Esophagus muscularis mucosa (tissue), 4 donors: Measurements from ENCODE around the gene TRDMT1. TPM values are rescaled to one million over a fixed set of nuclear protein-coding genes. Genes with fewer than 3 reads are reported as not detected.

Experiments used
- DNase-seq: peaks from one replicate; pipeline ENCODE4 v3.0.0-alpha.2; 2017; ENCODE audit errors: extremely low spot score
- H3K27ac ChIP-seq, 4 donors: fragments of 200-600 bp; sonication (generic); replicated peaks in 1 of 4; 1 replicate in 3 of 4; 2 replicates in 1 of 4; pipeline ENCODE4 v1.5.1; 2016 to 2019; ENCODE audit warnings: mild to moderate bottlenecking in 1 of 4
- H3K27me3 ChIP-seq, 4 donors: fragments of 200-600 bp; sonication (generic); one replicate each; pipeline versions ENCODE4 v1.5.1 to v1.6.0; 2016 to 2019
- H3K36me3 ChIP-seq, 4 donors: fragments of 200-600 bp; sonication (generic); one replicate each; pipeline ENCODE4 v1.5.1; 2016 to 2019
- H3K4me1 ChIP-seq, 4 donors: fragments of 200-600 bp; sonication (generic); one replicate each; pipeline ENCODE4 v1.5.1; 2016 to 2019
- H3K4me3 ChIP-seq, 4 donors: fragments of 200-600 bp; sonication (generic); 1 replicate in 2 of 4; 2 replicates in 2 of 4; pipeline ENCODE4 v1.5.1; 2016 to 2019; ENCODE audit warnings: mild to moderate bottlenecking in 4 of 4, moderate library complexity in 1 of 4
- H3K9me3 ChIP-seq, 4 donors: fragments of 200-600 bp; sonication (generic); 1 replicate in 3 of 4; 2 replicates in 1 of 4; pipeline ENCODE4 v1.5.1; 2016 to 2019
- EP300 ChIP-seq: sonication (generic); formaldehyde crosslinking; IDR thresholded peaks from one replicate; pipeline ENCODE4 v1.6.1; 2017; ENCODE audit warnings: antibody characterized with exemption
- POLR2A ChIP-seq: fragments of 450-650 bp; IDR thresholded peaks from one replicate; pipeline ENCODE4 v1.6.1; 2017; ENCODE audit warnings: antibody characterized with exemption, moderate library complexity, mild to moderate bottlenecking, low read depth
- POLR2AphosphoS5 ChIP-seq, 2 donors: sonication (generic); formaldehyde crosslinking; IDR thresholded peaks; one replicate each; pipeline ENCODE4 v1.6.1; 2017; ENCODE audit warnings: antibody characterized with exemption in 2 of 2
- WGBS: methylation state at CpG from one replicate; pipeline ENCODE4 v1.1.5; 2018; 5-methylcytosine and 5-hydroxymethylcytosine counted together
- intact Hi-C: fragments of 100-400 bp; cut with DNase I; formaldehyde crosslinking; loops from one replicate; pipeline ENCODE4 v1.15.1; 2023
- total RNA-seq, 4 donors: library from RNA; depleted of rRNA; stranded (reverse); fragments of >200 nt; gene quantifications; one replicate each; pipeline versions ENCODE4 v1.1.0 to v1.2.1, GENCODE V29; 2016
- TF ChIP-seq, protein P1 (sequence below), 3 experiments: fragments of 200-600 bp in 2 of 3; fragments of 450-650 bp in 1 of 3; sonication (generic) in 2 of 3; IDR thresholded peaks; one replicate each; pipeline ENCODE4 v1.5.1; 2017 to 2019; ENCODE audit warnings: antibody characterized with exemption in 3 of 3, mild to moderate bottlenecking in 2 of 3, moderate library complexity in 1 of 3

TRDMT1 gene
- total RNA-seq, 4 donors from 2014 or later = 4.8 to 5.8 (median 5.5) TPM

DNA sequence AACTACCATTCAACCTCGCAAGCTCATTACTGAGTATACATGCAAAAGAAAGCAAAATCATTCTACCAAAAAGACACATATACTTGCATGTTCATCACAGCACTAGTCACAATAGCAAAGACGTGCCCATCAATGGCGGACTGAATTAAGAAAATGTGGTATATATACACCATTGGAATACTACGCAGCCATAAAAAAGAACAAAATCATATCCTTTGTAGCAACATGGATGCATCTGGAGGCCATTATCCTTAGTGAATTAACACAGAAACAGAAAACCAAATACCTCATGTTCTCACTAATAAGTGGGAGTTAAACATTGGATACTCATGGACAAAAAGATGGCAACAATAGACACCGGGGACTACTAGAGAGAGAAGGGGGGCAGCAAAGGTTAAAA, 6.4 kb downstream of the TRDMT1 start:
- H3K27ac ChIP-seq = no peak overlapping the region
- no peaks in the 10 kb centered on the region for H3K36me3 ChIP-seq
- no peak for DNase-seq
- no peak overlapping the region for H3K4me3 ChIP-seq
- TF ChIP-seq POLR2A (no peak), POLR2AphosphoS5 (IDR thresholded peaks at IDR 0.05) (no peak), EP300 (no peak)
- TF ChIP-seq, protein P1, sequence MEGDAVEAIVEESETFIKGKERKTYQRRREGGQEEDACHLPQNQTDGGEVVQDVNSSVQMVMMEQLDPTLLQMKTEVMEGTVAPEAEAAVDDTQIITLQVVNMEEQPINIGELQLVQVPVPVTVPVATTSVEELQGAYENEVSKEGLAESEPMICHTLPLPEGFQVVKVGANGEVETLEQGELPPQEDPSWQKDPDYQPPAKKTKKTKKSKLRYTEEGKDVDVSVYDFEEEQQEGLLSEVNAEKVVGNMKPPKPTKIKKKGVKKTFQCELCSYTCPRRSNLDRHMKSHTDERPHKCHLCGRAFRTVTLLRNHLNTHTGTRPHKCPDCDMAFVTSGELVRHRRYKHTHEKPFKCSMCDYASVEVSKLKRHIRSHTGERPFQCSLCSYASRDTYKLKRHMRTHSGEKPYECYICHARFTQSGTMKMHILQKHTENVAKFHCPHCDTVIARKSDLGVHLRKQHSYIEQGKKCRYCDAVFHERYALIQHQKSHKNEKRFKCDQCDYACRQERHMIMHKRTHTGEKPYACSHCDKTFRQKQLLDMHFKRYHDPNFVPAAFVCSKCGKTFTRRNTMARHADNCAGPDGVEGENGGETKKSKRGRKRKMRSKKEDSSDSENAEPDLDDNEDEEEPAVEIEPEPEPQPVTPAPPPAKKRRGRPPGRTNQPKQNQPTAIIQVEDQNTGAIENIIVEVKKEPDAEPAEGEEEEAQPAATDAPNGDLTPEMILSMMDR (IDR thresholded peaks at IDR 0.05) = no peak
- peaks cover 6 to 13% (median 12%) of the 10 kb centered on the region in 4 donors for H3K4me1 ChIP-seq
- no peaks in the 10 kb centered on the region for H3K27me3 ChIP-seq
- H3K9me3 ChIP-seq = no peaks in the 10 kb centered on the region
- intact Hi-C loops = no loop called here
- 97% methylated on average over 4 of the region's 5 CpGs for WGBS

DNA sequence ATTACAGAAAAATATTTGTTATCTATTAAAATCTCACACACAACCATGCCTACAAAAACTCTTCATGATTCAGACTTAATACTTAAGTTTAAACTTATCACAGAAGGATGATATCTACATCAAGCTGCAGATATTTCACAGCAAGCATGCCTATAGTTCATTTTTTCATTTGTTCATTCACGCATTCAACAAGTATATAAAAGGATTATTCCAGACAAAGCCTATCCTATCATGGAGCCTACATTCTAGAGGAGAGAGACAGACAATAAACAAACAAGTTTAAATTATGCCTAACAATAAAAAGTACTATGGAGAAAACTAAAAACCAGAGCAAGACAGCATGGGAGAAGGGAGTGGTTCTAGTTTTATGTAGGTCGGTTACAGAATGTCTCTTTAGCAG, 10.9 kb downstream of the TRDMT1 start:
- no peak overlapping the region for H3K27ac ChIP-seq
- TF ChIP-seq EP300 = no peak
- TF ChIP-seq POLR2A = no peak
- no peak for TF ChIP-seq POLR2AphosphoS5 (IDR thresholded peaks at IDR 0.05)
- TF ChIP-seq, protein P1 (IDR thresholded peaks at IDR 0.05) = no peak
- no peaks in the 10 kb centered on the region for H3K36me3 ChIP-seq
- no peak for DNase-seq
- intact Hi-C loops = no loop called here
- no peaks in the 10 kb centered on the region for H3K27me3 ChIP-seq
- no peaks in the 10 kb centered on the region for H3K4me1 ChIP-seq
- H3K9me3 ChIP-seq = no peaks in the 10 kb centered on the region
- 91% methylated on average over 2 of the region's 2 CpGs for WGBS
- no peak overlapping the region for H3K4me3 ChIP-seq

DNA sequence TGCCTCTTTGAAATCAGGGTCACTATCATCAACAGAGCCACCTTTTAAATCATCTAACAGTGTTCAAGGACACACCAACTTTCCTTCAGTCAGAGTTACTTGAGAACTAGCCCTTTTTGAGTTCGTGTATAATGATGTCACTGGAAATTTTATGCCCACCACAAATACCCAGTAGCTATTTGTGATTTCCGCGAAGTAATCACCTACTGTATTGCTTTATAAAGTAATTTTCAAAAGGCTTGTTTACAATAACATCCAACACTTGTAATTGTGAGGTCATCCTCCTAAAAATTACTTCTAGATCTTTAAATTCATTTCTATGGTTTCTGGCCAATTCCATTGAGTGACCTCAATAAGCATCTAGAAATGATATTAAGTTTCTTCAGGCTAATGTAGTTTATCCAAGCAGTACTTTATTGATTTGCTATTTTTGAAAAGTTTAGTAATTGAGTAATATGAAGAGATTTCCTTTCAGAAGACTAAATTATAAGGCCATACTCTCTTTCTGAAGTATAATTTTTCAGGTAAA, 12.8 kb downstream of the TRDMT1 start:
- no peaks in the 10 kb centered on the region for H3K4me1 ChIP-seq
- TF ChIP-seq, protein P1 (IDR thresholded peaks at IDR 0.05) = no peak
- TF ChIP-seq POLR2AphosphoS5 (IDR thresholded peaks at IDR 0.05) = no peak
- TF ChIP-seq POLR2A = no peak
- no peak for TF ChIP-seq EP300
- no peaks in the 10 kb centered on the region for H3K36me3 ChIP-seq
- no peak overlapping the region for H3K4me3 ChIP-seq
- intact Hi-C loops = no loop called here
- WGBS = 93% methylated on average over 3 of the region's 3 CpGs
- no peaks in the 10 kb centered on the region for H3K27me3 ChIP-seq
- H3K27ac ChIP-seq = no peak overlapping the region
- no peak for DNase-seq
- H3K9me3 ChIP-seq = no peaks in the 10 kb centered on the region

DNA sequence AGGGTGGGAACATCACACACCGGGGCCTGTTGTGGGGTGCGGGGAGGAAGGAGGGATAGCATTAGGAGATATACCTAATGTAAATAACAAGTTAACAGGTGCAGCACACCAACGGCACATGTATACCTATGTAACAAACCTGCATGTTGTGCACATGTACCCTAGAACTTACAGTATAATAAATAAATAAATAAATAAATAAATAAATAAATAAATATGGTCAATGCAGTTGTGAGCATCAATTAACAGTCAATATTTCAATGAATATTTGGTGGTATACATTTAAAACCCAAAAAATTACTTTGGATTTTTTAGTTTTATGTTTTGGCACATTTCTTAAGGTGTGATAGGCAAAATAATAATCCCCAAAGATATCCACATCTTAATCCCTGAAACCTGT, 15.6 kb downstream of the TRDMT1 start:
- H3K4me1 ChIP-seq = no peaks in the 10 kb centered on the region
- 100% methylated on average over 3 of the region's 3 CpGs for WGBS
- no peaks in the 10 kb centered on the region for H3K27me3 ChIP-seq
- TF ChIP-seq, protein P1 (IDR thresholded peaks at IDR 0.05) = no peak
- TF ChIP-seq EP300 (no peak), POLR2A (no peak), POLR2AphosphoS5 (IDR thresholded peaks at IDR 0.05) (no peak)
- DNase-seq = no peak
- H3K27ac ChIP-seq = no peak overlapping the region
- no peaks in the 10 kb centered on the region for H3K9me3 ChIP-seq
- no peak overlapping the region for H3K4me3 ChIP-seq
- intact Hi-C loops = no loop called here
- H3K36me3 ChIP-seq = no peaks in the 10 kb centered on the region

DNA sequence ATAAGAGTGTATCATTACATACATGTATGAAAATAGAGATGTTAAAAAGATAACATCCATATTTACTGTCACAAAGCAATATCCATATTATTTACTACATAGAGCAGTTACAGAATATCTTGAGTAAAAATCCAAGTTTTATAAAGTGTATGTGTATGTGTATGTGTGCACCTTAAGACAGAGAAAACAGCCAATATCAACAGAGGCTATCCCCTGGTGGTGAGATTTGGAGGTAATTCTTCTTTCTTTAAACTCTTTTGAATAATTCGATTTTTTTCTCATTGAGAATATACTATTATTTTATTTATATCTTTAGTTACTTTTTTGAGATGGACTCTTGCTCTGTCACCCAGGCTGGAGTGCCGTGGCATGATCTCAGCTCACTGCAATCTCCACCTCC, 18.4 kb downstream of the TRDMT1 start:
- no peaks in the 10 kb centered on the region for H3K9me3 ChIP-seq
- H3K27ac ChIP-seq = no peak overlapping the region
- 96% methylated on average over 2 of the region's 2 CpGs for WGBS
- TF ChIP-seq POLR2A (no peak), POLR2AphosphoS5 (IDR thresholded peaks at IDR 0.05) (no peak), EP300 (no peak)
- TF ChIP-seq, protein P1 (IDR thresholded peaks at IDR 0.05) = peak in 1 of 3 experiments; percentile 12
- no peak for DNase-seq
- H3K4me3 ChIP-seq = no peak overlapping the region
- H3K27me3 ChIP-seq = no peaks in the 10 kb centered on the region
- peaks cover 0 to 5% (median 0%) of the 10 kb centered on the region in 4 donors for H3K4me1 ChIP-seq
- no peaks in the 10 kb centered on the region for H3K36me3 ChIP-seq
- intact Hi-C loops = no loop called here
